Central memory CD4-positive, alpha-beta T cell (primary cell): ENCODE data around the gene GDPD3.
"Not testable (repeated sequence)": the region's sequence is repeated elsewhere in the genome, so short reads cannot be mapped to it uniquely, and the experiment has no call there.

Experiments
- DNase-seq: peaks from one replicate; pipeline ENCODE4 v3.0.0; 2022
- total RNA-seq, 3 experiments: gene quantifications; one replicate each; lab custom pipeline; 2026; lab: John Stamatoyannopoulos, UW

GDPD3 gene
- total RNA-seq, result 1.2 to 11.5 (median 10.2) reads per million in 3 experiments

GRCh38 chr16:30113031-30113710 lies at the start of gene GDPD3:
TSS of gene GDPD3 (minus strand) at chr16:30113537. CDS start at chr16:30113478, 59 bp downstream.
- DNase-seq, result no peak

GRCh38 chr16:30157214-30157613 lies 43.9 kb upstream of the GDPD3 start:
- no peak for DNase-seq

GRCh38 chr16:30155188-30155587 lies 41.9 kb upstream of the GDPD3 start:
- DNase-seq, result no peak

GRCh38 chr16:30152517-30152916 lies 39.2 kb upstream of the GDPD3 start:
- no peak for DNase-seq

- DNase-seq, result no peak
Observed at GRCh38 chr16:30151091-30151490, 37.8 kb upstream of the GDPD3 start.

GRCh38 chr16:30149250-30149930 lies 36.1 kb upstream of the GDPD3 start:
- no peak for DNase-seq

- no peak for DNase-seq
Observed at GRCh38 chr16:30147843-30148510, 34.6 kb upstream of the GDPD3 start.

- no peak for DNase-seq
Observed at GRCh38 chr16:30145657-30146056, 32.3 kb upstream of the GDPD3 start.

GRCh38 chr16:30144917-30145316 lies 31.6 kb upstream of the GDPD3 start:
- DNase-seq, result no peak

- DNase-seq, result no peak
Observed at GRCh38 chr16:30144017-30144416, 30.7 kb upstream of the GDPD3 start.

GRCh38 chr16:30143347-30143702 lies 30.0 kb upstream of the GDPD3 start:
- DNase-seq, result no peak

GRCh38 chr16:30142672-30143346 lies 29.5 kb upstream of the GDPD3 start:
- DNase-seq, result peak; percentile 24

- DNase-seq, result no peak
Observed at GRCh38 chr16:30141750-30142149, 28.4 kb upstream of the GDPD3 start.

GRCh38 chr16:30139583-30140481 lies 26.5 kb upstream of the GDPD3 start:
- no peak for DNase-seq

GRCh38 chr16:30137897-30138296 lies 24.6 kb upstream of the GDPD3 start:
- no peak for DNase-seq

- DNase-seq, result no peak
Observed at GRCh38 chr16:30136971-30137605, 23.8 kb upstream of the GDPD3 start.

GRCh38 chr16:30132591-30132990 lies 19.3 kb upstream of the GDPD3 start:
- DNase-seq, result no peak

GRCh38 chr16:30131869-30132475 lies 18.6 kb upstream of the GDPD3 start:
- no peak for DNase-seq

- DNase-seq, result no peak
Observed at GRCh38 chr16:30127993-30128392, 14.7 kb upstream of the GDPD3 start.

GRCh38 chr16:30125690-30126089 lies 12.4 kb upstream of the GDPD3 start:
- not testable (repeated sequence) for DNase-seq

GRCh38 chr16:30124985-30125379 lies 11.6 kb upstream of the GDPD3 start:
- DNase-seq, result no peak
